ENCODE results near the gene TIMM17A.

Gene TIMM17A

GRCh38 chr1:201985355-201985754 is 30.1 kb downstream of the TIMM17A start:
- DNase-seq (ENCODE audit: extremely low read depth, low read depth) = no peak
- no peak for TF ChIP-seq CTCF (IDR thresholded peaks at IDR 0.05; ENCODE audit: low read depth, low read length)

- no peak for TF ChIP-seq CTCF (IDR thresholded peaks at IDR 0.05; ENCODE audit: low read depth, low read length)
- no peak for DNase-seq (ENCODE audit: extremely low read depth, low read depth)
Measured at GRCh38 chr1:201988601-201989000, 33.3 kb downstream of the TIMM17A start.

- TF ChIP-seq CTCF (IDR thresholded peaks at IDR 0.05; ENCODE audit: low read depth, low read length) = no peak
- no peak for DNase-seq (ENCODE audit: extremely low read depth, low read depth)
Measured at GRCh38 chr1:201989354-201990128, 34.2 kb downstream of the TIMM17A start.

GRCh38 chr1:201990427-201990826 is 35.1 kb downstream of the TIMM17A start:
- no peak for DNase-seq (ENCODE audit: extremely low read depth, low read depth)
- TF ChIP-seq CTCF (IDR thresholded peaks at IDR 0.05; ENCODE audit: low read depth, low read length) = no peak

GRCh38 chr1:201999625-202000238 is 44.4 kb downstream of the TIMM17A start:
- peak; percentile 72 for TF ChIP-seq CTCF (IDR thresholded peaks at IDR 0.05; ENCODE audit: low read depth, low read length)
- no peak for DNase-seq (ENCODE audit: extremely low read depth, low read depth)

GRCh38 chr1:202002507-202002906 is 47.2 kb downstream of the TIMM17A start:
- DNase-seq (ENCODE audit: extremely low read depth, low read depth) = no peak
- no peak for TF ChIP-seq CTCF (IDR thresholded peaks at IDR 0.05; ENCODE audit: low read depth, low read length)

GRCh38 chr1:202004711-202005110 is 49.4 kb downstream of the TIMM17A start:
- DNase-seq (ENCODE audit: extremely low read depth, low read depth) = no peak
- no peak for TF ChIP-seq CTCF (IDR thresholded peaks at IDR 0.05; ENCODE audit: low read depth, low read length)
